ENCODE data around the gene CHIT1.
"Not testable (repeated sequence)": the region's sequence is repeated elsewhere in the genome, so short reads cannot be mapped to it uniquely, and the experiment has no call there.

The CHIT1 gene

DNA sequence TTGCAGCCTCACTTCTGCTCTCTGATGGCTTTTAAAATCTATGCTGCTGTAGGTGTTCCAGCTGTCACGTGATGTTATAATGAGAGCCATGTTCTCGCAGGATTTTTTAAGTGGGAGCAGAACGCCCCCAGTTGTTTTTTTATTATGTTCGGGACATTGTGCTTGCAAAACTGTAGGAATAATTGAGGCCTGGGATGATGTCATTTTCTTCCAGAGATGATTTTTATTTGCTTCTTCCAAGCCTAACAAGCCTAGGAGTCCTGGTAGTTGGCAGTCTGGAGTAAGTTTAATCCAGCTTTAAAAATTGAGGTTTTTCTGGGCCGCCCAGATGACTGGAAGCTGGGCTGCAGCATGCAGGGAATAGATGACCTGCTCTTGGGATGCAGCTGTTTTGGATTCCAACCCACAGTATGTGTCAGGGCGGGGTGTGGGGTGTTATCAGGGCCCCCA lies 34.6 kb upstream of the CHIT1 start:
- TF ChIP-seq, protein P1, sequence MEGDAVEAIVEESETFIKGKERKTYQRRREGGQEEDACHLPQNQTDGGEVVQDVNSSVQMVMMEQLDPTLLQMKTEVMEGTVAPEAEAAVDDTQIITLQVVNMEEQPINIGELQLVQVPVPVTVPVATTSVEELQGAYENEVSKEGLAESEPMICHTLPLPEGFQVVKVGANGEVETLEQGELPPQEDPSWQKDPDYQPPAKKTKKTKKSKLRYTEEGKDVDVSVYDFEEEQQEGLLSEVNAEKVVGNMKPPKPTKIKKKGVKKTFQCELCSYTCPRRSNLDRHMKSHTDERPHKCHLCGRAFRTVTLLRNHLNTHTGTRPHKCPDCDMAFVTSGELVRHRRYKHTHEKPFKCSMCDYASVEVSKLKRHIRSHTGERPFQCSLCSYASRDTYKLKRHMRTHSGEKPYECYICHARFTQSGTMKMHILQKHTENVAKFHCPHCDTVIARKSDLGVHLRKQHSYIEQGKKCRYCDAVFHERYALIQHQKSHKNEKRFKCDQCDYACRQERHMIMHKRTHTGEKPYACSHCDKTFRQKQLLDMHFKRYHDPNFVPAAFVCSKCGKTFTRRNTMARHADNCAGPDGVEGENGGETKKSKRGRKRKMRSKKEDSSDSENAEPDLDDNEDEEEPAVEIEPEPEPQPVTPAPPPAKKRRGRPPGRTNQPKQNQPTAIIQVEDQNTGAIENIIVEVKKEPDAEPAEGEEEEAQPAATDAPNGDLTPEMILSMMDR (IDR thresholded peaks at IDR 0.05; ENCODE audit: borderline replicate concordance, insufficient read depth, low read depth, low read length) = no peak
- H3K4me3 ChIP-seq (ENCODE audit: low read depth, low read length) = no peak overlapping the region

DNA sequence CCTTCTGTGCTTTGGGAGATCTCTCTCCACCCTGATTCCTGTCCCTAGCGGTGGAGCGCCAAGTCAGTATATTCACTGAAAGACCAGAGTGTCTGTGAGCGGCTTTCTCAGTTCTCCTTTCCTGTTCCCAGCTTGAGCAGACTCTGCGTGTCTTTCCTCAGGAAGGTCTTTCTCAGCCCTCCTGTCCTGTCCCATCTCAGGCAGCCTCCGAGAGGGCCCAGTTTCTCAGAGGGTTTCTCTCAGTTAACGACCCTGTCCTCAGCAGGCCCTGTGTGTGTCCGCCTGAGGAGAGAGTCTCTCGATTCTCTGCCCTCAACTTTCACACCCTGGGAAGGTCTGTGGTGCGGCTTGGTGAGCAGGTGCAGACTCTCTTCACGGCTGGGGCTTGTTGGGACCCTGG lies 34.0 kb upstream of the CHIT1 start:
- TF ChIP-seq, protein P1 (IDR thresholded peaks at IDR 0.05; ENCODE audit: borderline replicate concordance, insufficient read depth, low read depth, low read length) = no peak
- no peak overlapping the region for H3K4me3 ChIP-seq (ENCODE audit: low read depth, low read length)

DNA sequence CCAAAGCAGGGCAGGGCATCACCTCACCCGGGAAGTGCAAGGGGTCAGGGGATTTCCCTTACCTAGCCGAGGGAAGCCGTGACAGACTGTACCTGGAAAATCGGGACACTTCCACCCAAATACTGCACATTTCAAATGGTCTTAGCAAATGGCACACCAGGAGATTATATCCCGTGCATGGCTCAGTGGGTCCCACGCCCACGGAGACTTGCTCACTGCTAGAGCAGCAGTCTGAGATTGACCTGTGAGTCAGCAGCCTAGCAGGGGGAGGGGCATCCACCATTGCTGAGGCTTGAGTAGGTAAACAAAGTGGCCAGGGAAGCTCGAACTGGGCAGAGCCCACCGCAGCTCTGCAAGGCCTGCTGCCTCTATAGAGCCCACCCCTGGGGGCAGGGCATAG lies 27.2 kb upstream of the CHIT1 start:
- not testable (repeated sequence) for H3K4me3 ChIP-seq (ENCODE audit: low read depth, low read length)

DNA sequence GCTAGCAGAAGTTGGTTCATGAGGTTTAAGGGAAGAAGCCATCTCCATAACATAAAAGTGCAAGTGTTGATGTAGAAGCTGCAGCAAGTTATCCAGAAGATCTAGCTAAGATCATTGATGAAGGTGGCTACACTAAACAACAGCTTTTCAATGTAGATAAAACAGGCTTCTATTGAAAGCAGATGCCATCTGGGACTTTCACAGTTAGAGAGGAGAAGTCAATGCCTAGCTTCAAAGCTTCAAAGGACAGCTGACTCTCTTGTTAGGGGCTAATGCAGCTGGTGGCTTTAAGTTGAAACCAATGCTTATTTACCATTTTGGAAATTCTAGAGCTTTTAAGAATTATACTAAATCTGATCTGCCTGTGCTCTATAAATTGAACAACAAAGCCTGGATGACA lies 25.3 kb upstream of the CHIT1 start:
- H3K4me3 ChIP-seq (ENCODE audit: low read depth, low read length) = not testable (repeated sequence)

DNA sequence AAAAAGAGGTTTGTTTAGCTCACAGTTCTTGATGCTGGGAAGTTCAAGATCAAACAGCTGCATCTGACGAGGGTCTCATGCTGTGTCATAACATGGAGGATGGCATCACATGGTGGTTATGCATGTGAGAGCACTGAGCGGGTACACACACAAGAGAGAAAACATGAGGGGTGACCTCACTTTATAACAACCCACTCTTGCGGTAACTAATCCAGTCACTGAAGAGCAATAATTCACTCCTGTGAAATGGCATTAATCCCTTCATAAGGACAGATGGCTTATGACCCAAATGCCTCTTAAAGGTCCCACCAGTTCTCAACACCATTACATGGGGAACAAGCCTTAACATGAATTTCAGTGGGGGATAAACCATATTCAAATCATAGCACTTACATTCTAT lies 23.2 kb upstream of the CHIT1 start:
- TF ChIP-seq, protein P1 (IDR thresholded peaks at IDR 0.05; ENCODE audit: borderline replicate concordance, insufficient read depth, low read depth, low read length) = no peak
- H3K4me3 ChIP-seq (ENCODE audit: low read depth, low read length) = no peak overlapping the region

DNA sequence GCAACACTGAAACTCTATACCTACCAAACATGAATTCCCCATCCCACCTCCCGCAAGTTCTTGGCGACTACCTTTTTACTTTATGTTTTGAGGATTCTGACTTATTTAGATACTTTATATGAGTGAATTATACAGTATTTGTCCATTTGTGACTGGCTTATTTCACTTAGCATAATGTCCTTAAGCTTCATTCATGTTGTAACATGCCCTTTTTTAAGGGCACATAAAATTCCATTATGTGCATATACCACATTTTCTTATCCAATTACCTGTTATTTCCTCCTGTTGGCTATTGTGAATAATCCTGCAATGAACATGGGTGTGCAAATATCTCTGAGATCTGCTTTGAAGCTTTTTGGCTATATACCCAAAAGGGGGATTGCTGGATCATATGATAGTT lies 22.0 kb upstream of the CHIT1 start:
- TF ChIP-seq, protein P1 (IDR thresholded peaks at IDR 0.05; ENCODE audit: borderline replicate concordance, insufficient read depth, low read depth, low read length) = no peak
- no peak overlapping the region for H3K4me3 ChIP-seq (ENCODE audit: low read depth, low read length)

DNA sequence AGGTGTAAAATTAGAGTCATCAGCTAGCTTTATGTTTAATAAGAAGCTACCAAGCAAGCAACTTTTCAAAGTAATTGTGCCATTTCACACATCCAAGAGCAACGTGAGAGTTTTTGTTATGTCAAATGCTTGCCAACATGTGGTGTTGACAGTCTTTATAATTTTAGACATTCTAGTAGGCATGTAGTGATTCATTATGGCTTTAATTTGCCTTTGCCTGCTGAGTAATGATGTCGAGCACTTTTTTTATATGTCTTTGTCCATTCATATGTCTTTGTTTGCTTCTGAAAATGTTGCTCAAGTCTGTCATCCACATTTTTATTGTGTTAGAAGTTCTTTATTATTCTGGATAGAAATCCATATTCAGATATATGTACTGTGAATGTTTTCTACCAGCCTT lies 21.4 kb upstream of the CHIT1 start:
- TF ChIP-seq, protein P1 (IDR thresholded peaks at IDR 0.05; ENCODE audit: borderline replicate concordance, insufficient read depth, low read depth, low read length) = no peak
- H3K4me3 ChIP-seq (ENCODE audit: low read depth, low read length) = no peak overlapping the region

DNA sequence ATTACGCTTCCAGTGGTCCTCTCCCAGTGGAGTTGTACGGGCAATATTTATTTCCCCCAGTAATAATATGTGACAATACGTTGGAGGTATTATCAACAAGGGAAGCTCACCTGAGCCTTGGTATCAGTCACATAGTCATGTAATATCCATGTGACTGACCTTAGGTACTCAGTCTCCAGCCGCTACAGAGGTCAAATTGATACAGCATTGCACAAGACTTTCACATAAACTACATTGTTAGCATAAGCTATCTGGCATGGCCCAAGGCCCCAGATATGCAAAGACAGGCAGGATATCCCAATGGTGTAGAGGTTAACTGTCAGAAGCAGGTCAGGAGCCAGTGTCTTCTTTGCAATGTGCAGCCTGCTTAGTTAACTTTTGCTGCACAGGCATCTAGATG lies 15.3 kb upstream of the CHIT1 start:
- no peak overlapping the region for H3K4me3 ChIP-seq (ENCODE audit: low read depth, low read length)
- TF ChIP-seq, protein P1 (IDR thresholded peaks at IDR 0.05; ENCODE audit: borderline replicate concordance, insufficient read depth, low read depth, low read length) = no peak

DNA sequence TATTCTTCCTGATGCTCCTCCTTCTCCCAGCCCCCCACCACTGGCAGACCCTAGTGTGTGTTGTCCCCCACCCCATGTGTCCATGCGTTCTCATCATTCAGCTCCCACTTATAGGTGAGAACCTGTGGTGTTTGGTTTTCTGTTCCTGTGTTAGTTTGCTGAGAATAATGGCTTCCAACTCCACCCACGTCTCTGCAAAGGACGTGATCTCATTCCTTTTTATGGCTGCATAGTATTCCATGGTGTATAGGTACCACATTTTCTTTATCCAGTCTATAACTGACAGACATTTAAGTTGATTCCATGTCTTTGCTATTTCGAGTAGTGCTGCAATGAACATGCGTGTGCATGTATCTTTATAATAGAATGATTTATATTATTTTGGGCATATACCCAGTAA lies 12.2 kb upstream of the CHIT1 start:
- not testable (repeated sequence) for H3K4me3 ChIP-seq (ENCODE audit: low read depth, low read length)
